NCI-H2081 (cell line): ENCODE measurements around the gene SLCO6A1.
"Not testable (repeated sequence)": the region's sequence is repeated elsewhere in the genome, so short reads cannot be mapped to it uniquely, and the experiment has no call there.

Experiments
- DNase-seq, 2 experiments: peaks; one replicate each; lab custom pipeline; 2025; lab: John Stamatoyannopoulos, UW

The SLCO6A1 gene, protein sequence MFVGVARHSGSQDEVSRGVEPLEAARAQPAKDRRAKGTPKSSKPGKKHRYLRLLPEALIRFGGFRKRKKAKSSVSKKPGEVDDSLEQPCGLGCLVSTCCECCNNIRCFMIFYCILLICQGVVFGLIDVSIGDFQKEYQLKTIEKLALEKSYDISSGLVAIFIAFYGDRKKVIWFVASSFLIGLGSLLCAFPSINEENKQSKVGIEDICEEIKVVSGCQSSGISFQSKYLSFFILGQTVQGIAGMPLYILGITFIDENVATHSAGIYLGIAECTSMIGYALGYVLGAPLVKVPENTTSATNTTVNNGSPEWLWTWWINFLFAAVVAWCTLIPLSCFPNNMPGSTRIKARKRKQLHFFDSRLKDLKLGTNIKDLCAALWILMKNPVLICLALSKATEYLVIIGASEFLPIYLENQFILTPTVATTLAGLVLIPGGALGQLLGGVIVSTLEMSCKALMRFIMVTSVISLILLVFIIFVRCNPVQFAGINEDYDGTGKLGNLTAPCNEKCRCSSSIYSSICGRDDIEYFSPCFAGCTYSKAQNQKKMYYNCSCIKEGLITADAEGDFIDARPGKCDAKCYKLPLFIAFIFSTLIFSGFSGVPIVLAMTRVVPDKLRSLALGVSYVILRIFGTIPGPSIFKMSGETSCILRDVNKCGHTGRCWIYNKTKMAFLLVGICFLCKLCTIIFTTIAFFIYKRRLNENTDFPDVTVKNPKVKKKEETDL

GRCh38 chr5:102498271-102499034 is at the start of gene SLCO6A1:
SLCO6A1 (minus strand) TSS chr5:102499001; CDS start chr5:102498844, 157 bp downstream.
- no peak for DNase-seq

GRCh38 chr5:102547141-102548035 is 48.6 kb upstream of the SLCO6A1 start:
- DNase-seq: no peak

DNA sequence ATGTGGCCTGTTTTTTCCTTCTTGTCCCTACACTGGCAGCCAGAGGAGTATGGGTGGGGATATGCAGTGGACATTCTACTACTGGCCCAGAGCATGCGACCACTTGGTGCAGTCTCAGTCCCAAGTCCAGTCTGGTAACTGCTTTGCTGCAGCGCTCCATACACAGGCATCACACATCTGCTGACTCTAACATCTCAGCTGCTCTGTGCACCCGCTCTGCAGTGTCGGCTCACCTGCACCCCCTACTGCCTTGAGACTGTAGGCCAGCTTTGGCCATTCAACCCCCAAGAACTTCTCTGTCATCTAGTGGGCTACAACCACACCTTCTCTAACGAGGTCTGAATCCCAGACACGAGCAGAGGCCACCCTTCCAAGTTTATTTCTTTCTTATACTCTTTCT is 46.4 kb upstream of the SLCO6A1 start:
- no peak for DNase-seq

DNA sequence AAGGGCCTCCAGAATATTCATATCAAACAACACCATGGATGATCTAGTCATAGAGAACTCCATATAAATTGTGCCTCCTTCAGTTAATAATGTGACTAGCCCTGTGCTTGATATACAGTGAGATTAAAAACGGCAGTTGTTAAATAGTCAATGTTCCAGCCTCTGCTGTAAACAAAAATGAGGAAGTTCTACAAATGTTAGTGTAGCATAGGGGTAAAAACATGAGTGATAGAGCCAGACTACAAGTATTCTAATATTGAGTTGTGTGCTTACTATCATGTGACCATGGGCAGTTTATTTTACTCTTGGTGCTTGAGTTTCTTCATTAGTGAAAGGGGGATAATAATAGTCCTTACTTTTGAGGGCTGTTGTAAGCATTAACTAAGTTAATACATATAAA is 43.3 kb upstream of the SLCO6A1 start:
- DNase-seq: no peak

DNA sequence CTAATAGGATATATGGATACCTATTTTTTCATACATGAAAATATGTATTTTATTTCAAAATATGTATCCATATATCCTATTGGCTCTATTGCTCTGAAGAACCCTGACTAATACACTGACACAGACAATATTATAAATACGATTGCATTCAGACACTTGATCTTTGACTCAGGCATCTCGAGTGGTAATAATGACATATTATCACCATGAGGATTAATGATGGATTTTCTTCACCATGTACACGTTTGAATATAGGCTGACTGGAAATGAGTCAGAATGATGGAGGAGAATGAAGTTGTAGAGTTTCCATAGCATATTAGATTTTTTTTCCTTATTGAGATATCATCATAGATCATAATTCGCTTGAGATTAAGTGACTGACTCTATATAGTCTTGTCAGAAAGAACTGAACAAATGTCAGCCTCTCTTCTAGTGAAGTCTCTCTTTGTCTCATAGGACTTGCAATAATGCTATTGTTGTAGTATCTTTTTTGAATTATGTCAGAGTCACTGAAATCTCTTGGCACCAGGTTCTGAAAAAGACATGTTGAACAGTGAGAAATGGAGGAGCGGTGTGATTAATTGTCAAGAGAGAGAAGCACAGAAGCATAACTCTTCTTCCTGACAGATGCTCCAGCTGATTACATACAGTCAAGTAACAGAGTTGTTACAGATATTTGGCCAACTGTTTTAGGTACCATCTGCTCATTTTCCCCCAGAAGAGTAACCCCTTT is 41.4 kb upstream of the SLCO6A1 start:
- DNase-seq: no peak

- DNase-seq: no peak
Measured at GRCh38 chr5:102539562-102539961, 40.8 kb upstream of the SLCO6A1 start.

GRCh38 chr5:102537011-102537410 is 38.2 kb upstream of the SLCO6A1 start:
- no peak for DNase-seq

DNA sequence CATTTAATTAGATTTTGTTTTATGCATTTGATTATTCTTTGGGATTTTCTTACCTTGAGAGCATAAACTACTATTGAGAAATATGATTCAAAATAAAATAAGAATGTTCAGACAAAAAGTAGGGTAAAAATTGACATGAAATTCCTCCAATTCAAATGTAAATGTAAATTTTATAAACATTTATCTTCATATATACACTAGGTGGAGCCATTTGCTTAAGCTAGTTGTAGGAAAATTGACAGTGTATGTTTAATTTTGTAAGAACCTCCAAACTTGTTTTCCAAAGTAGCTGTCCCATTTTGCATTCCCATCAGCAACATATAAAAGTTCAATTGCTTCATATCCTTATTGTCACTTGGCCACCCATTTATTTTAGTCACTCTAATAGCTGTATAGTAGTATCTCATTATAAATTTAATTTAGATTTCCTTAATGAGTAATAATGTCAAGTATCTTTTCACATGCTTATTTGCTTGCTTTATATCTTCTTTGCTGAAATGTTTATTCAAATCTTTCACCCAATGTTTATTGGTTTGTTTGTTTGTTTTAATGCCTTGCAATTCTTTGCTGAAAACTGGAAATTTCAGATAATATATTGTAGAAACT is 37.6 kb upstream of the SLCO6A1 start:
- peak in 1 of 2 experiments; percentile 2 for DNase-seq

DNA sequence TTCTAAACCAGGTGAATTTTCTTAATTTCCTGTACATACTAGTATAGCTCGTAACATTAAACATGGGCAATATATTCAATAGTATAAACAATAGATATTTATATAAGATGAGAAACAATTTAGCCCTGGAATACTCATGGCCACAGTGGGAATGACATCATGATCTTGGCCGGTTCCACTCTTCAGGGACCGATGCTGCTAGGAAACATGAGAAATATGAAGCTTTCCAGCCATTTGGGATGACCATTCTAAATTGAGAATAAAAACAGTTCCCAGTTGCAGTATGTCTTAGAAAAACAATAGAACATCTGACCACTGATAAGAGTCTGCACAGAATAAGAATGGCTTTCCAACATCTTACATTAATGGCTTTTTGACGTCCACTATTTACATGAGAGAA is 33.3 kb upstream of the SLCO6A1 start:
- no peak for DNase-seq

GRCh38 chr5:102531506-102531905 is 32.7 kb upstream of the SLCO6A1 start:
- DNase-seq: no peak

DNA sequence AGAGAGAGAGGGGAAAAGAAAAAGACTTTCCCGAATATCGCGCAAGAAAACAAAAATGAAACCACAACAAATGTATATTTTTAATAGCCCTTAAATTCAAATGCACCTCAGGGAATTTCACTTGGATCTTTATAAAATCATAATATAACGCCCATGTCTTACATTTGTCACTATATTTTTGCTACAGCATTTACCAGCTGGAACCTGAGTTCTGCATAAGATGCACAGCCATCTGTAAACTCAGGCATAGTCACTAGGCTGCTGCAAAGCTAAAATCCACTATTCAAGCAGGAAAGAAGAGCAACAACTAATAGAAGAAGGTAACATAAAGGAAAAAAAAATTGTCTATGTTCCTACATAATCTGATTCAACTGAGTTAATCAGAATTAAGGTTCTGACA is 30.6 kb upstream of the SLCO6A1 start:
- no peak for DNase-seq

DNA sequence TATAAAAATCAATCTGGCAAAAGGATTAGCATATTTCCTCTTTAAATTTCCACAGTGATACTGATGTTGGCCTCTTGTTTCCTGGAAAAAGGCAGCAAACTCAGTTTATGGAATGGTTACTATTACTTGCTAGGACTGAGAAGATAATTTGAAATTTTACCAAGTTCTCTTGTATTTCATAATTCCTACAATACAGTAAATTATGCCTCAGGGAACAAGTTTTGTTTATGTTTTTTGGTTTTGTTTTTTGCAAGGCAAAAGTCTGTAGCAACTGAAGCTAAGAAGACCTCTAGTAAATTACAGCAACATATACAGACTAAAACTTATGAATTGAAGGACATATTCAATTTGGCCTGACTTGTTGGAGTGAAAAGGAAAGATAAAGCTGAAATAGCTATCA is 30.2 kb upstream of the SLCO6A1 start:
- no peak for DNase-seq

GRCh38 chr5:102528600-102528999 is 29.8 kb upstream of the SLCO6A1 start:
- DNase-seq: no peak

DNA sequence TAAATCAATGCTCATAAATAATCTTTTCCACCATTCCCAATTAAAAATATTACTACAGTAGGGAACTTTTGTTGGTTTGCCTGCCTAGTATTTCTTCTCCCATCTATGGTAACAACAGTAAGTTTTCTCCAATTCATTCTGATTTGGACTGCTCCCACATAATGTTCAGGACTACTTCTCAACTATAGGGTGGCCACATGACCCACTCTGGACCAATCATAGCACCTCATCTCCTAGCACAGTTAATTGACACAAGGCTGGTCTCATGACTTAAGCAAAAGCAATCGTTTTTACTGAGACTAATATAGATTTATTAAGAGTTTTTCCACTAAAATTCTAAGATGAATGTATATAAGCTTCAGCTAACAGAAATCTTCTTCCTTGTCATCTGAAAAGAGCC is 28.7 kb upstream of the SLCO6A1 start:
- no peak for DNase-seq

DNA sequence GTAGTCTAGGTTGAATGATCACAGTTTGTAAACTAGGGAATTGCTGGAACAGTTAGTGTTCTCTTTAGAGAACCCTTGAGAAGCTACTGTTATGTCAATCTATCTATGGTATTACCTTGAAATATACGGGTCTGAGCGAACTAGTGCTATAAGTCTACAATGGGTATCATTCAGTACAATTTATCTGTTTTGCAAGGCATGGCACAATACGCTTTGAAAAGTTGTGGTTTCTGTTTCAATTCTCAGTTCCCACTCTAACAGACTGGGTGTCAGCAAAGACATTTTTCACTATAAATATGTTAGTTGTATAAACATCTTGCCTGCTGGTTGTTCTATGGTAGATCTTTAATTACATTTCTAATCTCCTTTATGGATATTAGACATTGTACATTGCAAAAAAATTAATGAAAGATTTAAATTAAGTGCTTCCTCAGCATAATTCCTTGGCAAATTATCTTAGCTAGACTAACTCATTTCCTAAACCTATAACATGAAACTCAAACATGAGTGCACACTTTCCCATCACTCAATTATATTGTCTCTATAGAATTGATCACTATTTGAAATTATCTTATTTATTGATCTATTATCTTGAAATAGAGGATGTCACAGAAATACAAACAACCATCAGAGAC is 24.9 kb upstream of the SLCO6A1 start:
- no peak for DNase-seq

DNA sequence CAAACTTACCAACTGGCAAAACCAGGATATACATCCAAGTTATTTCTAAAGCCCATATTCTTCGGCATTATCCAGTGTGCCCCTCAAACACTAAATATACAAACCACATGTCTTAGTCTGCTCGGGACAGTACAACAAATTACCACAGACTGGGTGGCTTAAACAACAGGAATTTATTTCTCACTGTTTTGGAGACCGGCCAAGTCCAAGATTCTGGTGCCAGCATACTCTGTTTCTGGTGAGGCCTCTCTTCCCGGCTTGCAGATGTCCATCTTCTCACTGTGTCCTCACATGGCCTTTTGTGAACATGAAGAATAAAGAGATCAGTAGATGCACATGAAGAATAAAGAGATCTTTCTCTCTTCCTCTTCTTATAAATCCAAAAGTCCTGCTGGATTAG is 12.9 kb upstream of the SLCO6A1 start:
- DNase-seq: no peak

DNA sequence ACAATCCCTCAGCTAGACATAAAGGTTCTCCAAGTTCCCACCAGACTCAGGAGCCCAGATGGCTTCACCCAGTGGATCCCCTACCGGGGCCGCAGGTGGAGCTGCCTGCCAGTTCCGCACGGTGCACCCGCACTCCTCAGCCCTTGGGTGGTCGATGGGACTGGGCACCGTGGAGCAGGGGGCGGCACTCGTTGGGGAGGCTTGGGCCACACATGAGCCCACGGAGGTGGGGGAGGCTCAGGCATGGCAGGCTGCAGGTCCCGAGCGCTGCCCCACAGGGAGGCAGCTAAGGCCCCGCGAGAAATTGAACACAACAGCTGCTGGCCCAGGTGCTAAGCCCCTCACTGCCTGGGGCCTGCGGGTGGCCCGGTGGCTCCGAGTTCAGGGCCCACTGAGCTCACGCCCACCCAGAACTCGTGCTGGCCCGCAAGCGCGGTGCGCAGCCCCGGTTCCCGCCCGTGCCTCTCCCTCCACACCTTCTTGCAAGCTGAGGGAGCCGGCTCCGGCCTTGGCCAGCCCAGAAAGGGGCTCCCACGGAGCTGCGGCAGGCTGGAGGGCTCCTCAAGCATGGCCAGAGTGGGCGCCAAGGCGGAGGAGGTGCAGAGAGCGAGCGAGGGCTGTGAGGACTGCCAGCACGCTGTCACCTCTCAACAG is 7.4 kb downstream of the SLCO6A1 start:
- DNase-seq: not testable (repeated sequence)

GRCh38 chr5:102483736-102484135 is 15.1 kb downstream of the SLCO6A1 start:
- DNase-seq: no peak

DNA sequence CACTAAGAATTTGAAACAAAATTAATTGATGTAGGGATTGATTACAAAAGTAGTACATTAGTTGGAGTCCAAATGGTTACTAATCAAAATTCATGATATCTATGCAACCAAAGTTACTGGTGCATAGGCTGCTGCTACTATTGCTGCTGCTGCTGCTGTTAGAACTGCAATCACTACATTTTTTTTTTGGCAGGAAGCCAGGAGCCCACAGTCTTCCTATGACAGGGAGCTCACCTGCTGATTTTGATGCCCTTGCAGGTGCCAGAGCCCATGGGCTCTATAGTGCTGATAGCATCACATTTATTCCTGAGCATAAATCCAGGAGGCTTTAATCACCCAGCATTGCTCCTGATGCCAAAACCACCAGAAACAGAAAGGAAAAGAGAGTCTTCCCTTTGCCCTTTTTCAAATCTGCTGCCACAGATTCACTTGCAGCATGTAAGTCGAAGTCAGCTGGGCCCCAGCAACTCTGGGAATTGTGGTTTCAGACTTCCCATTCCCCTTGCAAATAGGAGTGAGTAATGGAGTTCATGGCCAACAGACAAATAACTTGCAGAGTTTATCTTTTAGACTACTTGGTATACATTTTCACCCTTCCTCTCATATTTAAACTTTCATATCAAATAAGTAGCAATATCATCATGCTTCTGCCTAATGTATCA is 17.6 kb downstream of the SLCO6A1 start:
- peak; percentile 29 to 59 for DNase-seq
